ENCODE data around the gene CEP170B. TPM values are rescaled to one million over a fixed set of nuclear protein-coding genes. Genes with fewer than 3 reads are reported as not detected.

The CEP170B gene
- total RNA-seq, 3 donors from 2014 or later = 10.1 to 14.8 (median 13.8) TPM

DNA sequence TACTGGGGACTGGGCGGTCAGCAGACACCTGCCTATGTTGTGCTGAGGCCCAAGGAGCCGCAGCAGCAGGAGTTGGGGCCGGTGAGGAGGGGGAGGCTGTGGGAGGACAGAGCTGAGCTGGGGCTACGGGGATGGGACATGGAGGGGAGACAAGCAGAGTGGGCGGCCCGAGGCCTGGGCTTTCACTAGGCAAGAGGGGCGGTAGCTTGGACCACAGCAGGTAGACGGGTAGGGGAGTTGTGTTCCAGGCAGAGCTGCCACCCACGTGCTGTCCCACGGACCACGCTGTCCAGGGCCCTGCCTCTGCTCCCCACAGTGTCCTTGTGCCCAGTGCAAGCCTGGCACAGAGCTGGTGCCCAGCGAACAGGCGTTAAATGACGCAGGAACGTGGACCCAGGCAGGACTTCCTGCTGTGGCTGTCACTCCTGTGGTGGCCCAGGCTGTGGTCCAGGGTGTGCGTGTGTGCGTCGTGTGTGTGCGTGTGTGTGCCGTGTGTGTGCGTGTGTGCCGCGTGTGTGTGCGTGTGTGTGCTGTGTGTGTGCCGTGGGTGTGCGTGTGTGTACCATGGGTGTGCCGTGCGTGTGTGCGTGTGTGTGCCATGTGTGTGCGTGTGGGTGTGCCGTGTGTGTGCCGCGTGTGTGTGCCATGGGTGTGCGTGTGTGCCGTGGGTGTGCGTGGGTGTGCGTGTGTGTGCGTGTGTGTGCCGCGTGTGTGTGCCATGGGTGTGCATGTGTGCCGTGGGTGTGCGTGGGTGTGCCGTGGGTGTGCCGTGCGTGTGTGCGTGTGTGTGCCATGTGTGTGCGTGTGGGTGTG is 6.8 kb downstream of the CEP170B start:
- Histone ChIP-seq H3K4me3 (no peak overlapping the region), H3K9me3 (no peaks in the 10 kb centered on the region), H3K27ac (no peak overlapping the region), H3K27me3 (no peaks in the 10 kb centered on the region), H3K36me3 (no peaks in the 10 kb centered on the region), H3K4me1 (peaks cover 0 to 2% of the 10 kb centered on the region in 2 donors)
- DNase-seq (ENCODE audit: low spot score in 2 of 2) = no peak
- intact Hi-C loops (cut with DNase I; ENCODE audit: low total_unique reads) = no loop called here
- TF ChIP-seq, protein P1, sequence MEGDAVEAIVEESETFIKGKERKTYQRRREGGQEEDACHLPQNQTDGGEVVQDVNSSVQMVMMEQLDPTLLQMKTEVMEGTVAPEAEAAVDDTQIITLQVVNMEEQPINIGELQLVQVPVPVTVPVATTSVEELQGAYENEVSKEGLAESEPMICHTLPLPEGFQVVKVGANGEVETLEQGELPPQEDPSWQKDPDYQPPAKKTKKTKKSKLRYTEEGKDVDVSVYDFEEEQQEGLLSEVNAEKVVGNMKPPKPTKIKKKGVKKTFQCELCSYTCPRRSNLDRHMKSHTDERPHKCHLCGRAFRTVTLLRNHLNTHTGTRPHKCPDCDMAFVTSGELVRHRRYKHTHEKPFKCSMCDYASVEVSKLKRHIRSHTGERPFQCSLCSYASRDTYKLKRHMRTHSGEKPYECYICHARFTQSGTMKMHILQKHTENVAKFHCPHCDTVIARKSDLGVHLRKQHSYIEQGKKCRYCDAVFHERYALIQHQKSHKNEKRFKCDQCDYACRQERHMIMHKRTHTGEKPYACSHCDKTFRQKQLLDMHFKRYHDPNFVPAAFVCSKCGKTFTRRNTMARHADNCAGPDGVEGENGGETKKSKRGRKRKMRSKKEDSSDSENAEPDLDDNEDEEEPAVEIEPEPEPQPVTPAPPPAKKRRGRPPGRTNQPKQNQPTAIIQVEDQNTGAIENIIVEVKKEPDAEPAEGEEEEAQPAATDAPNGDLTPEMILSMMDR (IDR thresholded peaks at IDR 0.05) = no peak
- no peak for TF ChIP-seq POLR2A (IDR thresholded peaks at IDR 0.05)

DNA sequence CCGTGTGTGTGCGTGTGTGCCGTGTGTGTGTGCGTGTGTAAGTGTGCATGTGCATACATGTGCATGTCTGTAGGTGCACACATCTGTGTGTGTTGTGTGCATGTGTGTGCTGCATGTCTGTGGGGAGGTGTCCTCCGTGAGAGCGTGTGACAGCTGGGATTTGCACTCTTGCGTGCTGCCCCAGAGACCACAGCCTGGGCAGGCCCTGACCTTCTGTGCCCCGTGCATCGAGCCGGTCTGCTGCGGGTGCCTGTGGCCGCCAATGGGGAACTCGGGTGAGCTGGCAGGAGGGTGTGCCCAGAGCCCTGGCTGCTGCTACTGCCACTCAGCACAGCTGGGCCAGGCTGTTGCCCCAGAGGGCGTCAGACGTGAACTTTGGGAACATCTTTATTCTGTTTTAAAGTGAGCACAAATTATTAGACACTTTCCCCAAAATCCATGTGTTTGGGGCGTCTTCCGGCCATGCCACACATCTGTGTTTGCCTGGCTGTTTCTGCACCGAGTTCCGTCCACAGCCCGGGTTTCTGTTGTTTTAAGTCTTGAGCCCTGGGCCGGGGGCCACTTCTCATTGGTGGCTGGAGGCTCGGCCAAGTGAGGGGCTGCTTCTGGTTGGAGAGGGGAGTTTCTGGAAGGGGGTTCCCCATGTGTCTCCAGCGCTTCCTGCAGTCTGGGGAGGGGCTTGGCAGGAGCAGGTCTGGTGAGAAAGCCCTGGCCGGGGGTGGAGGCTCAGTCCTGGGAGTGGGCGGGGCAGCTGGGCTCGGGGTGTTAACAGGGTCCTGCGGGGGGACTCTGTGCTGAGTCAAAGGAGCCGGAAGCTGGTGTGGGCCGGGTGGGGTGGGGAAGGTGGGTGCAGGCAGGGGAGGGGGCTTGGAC is 7.6 kb downstream of the CEP170B start:
- Histone ChIP-seq H3K27ac (peak overlapping the region in 1 of 2 donors; percentile 21), H3K4me1 (no peaks in the 10 kb centered on the region), H3K27me3 (no peaks in the 10 kb centered on the region), H3K36me3 (no peaks in the 10 kb centered on the region), H3K4me3 (no peak overlapping the region), H3K9me3 (no peaks in the 10 kb centered on the region)
- TF ChIP-seq POLR2AphosphoS5 (IDR thresholded peaks at IDR 0.05) (no peak), POLR2A (IDR thresholded peaks at IDR 0.05) (no peak)
- TF ChIP-seq, protein P1 (IDR thresholded peaks at IDR 0.05) = no peak
- DNase-seq (ENCODE audit: low spot score in 2 of 2) = no peak
- intact Hi-C loops (cut with DNase I; ENCODE audit: low total_unique reads) = no loop called here

DNA sequence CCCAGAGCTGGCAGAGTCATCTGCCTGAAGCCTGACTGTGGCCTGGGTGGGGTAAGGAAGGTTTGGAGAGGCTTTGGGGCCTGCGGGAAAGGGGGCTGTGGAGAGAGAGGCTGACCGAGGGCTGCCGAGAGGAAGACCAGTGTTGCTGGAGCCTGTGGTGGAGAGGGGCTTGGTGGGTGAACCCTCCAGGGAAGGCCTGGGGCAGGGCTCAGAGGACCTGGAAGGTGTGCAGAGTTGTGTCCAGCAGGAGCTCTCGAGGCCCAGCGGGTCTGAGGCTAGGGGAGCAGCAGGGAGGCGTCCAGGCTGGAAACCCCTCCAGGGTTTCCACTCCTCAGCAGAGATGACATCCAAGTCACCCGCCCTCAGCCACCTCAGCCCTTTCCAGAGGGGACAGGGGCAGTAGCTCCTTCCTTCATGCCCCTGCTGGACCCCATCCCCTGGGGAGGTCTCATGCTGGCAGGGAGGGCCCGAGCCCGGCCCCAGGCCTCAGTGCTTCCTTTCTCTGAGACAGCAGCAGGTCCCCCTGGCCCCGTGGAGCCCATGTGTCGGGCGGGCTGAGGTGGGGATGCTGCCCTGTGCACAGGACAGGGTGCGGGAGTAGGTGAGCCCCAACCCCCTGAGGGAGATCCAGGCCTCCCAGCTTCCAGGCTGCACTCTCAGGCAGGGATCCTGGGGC is 8.4 kb downstream of the CEP170B start:
- DNase-seq (ENCODE audit: low spot score in 2 of 2) = no peak
- Histone ChIP-seq H3K9me3 (no peaks in the 10 kb centered on the region), H3K27ac (peak overlapping the region; percentile 21 to 43), H3K4me1 (no peaks in the 10 kb centered on the region), H3K27me3 (no peaks in the 10 kb centered on the region), H3K36me3 (no peaks in the 10 kb centered on the region), H3K4me3 (no peak overlapping the region)
- TF ChIP-seq, protein P1 (IDR thresholded peaks at IDR 0.05) = no peak
- TF ChIP-seq POLR2AphosphoS5 (IDR thresholded peaks at IDR 0.05) (no peak), POLR2A (IDR thresholded peaks at IDR 0.05) (no peak)
- intact Hi-C loops (cut with DNase I; ENCODE audit: low total_unique reads) = no loop called here

DNA sequence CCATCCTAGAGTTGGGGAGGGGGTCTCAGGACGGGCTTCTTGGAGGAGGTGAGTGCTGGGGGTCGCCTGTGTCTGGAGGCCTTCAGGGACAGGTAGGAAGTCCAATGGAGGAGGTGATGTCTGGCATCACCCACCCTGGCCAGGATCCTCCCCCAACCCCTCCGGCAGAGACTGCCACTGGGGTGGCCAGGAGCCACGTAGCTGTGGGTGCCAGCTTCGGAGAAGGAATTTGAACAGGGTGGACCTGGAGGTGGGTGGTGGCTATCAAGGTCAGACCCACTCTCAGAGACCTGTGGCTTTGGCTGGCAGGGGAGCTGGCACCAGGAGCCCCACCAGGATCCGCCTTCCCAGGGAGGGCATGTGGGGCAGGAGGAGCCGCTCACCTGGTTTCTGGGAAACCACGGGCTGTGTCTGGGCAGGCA is 9.1 kb downstream of the CEP170B start:
- intact Hi-C loops (cut with DNase I; ENCODE audit: low total_unique reads) = no loop called here

More for the DNA sequence above, 9.1 kb downstream of the CEP170B start:
- H3K4me3 ChIP-seq = no peak overlapping the region
- no peaks in the 10 kb centered on the region for H3K27me3 ChIP-seq
- H3K36me3 ChIP-seq = no peaks in the 10 kb centered on the region
- H3K27ac ChIP-seq = peak overlapping the region in 1 of 2 donors; percentile 43
- TF ChIP-seq, protein P1 (IDR thresholded peaks at IDR 0.05) = no peak
- TF ChIP-seq POLR2AphosphoS5 (IDR thresholded peaks at IDR 0.05) (no peak), POLR2A (IDR thresholded peaks at IDR 0.05) (no peak)
- no peaks in the 10 kb centered on the region for H3K4me1 ChIP-seq
- no peaks in the 10 kb centered on the region for H3K9me3 ChIP-seq
- DNase-seq (ENCODE audit: low spot score in 2 of 2) = no peak
